K562 (cell line): ENCODE measurements around the gene GALNT12.

ENCODE experiments used
- CTCF ChIP-seq, 3 experiments: IDR thresholded peaks in 2 of 3; conservative IDR thresholded peaks in 1 of 3; 2 replicates each; pipeline ENCODE4 v1.5.1; 2011 to 2012; ENCODE audit warnings: low read length in 3 of 3, mild to moderate bottlenecking in 3 of 3, control low read depth in 2 of 3, improper control_type of control experiment in 1 of 3, inconsistent platforms in 1 of 3, low read depth in 1 of 3, mixed read lengths in 1 of 3, moderate library complexity in 1 of 3; ENCODE audit not compliant: insufficient read depth in 2 of 3
- E2F1 ChIP-seq: sonication (generic); formaldehyde crosslinking; IDR thresholded peaks from 2 replicates; pipeline ENCODE4 v1.8.1; 2023; ENCODE audit warnings: mild to moderate bottlenecking, missing genetic modification reagents, moderate library complexity
- ELF4 ChIP-seq: fragments of 450-650 bp; formaldehyde crosslinking; IDR thresholded peaks from 2 replicates; pipeline ENCODE4 v1.4.0; 2022; ENCODE audit warnings: missing genetic modification characterization
- FOXK2 ChIP-seq, 2 experiments: fragments of 450-650 bp; IDR thresholded peaks in 1 of 2; conservative IDR thresholded peaks in 1 of 2; 2 replicates each; pipeline ENCODE4 v1.6.1; 2016; ENCODE audit warnings: low read depth in 2 of 2, mild to moderate bottlenecking in 1 of 2
- HDAC6 ChIP-seq: IDR thresholded peaks from 2 replicates; pipeline ENCODE4 v1.6.1; 2012; ENCODE audit warnings: low read depth, mild to moderate bottlenecking, control low read depth, inconsistent platforms, low read length, moderate library complexity
- KDM4B ChIP-seq, 2 experiments: fragments of 450-650 bp in 1 of 2; sonication (generic) in 1 of 2; IDR thresholded peaks; 2 replicates each; pipeline ENCODE4 v1.6.1; 2016 to 2017; ENCODE audit warnings: borderline replicate concordance in 2 of 2, antibody characterized with exemption in 1 of 2, low read depth in 1 of 2, mild to moderate bottlenecking in 1 of 2
- LEF1 ChIP-seq: fragments of 450-650 bp; IDR thresholded peaks from 2 replicates; pipeline ENCODE4 v1.6.1; 2016; ENCODE audit warnings: mild to moderate bottlenecking
- POLR2AphosphoS5 ChIP-seq: IDR thresholded peaks from 2 replicates; pipeline ENCODE4 v1.6.1; 2011; ENCODE audit warnings: mild to moderate bottlenecking, low read depth, low read length, moderate library complexity; ENCODE audit not compliant: control insufficient read depth, insufficient read depth
- REST ChIP-seq, 2 experiments: fragments of 450-650 bp; formaldehyde crosslinking in 1 of 2; IDR thresholded peaks; 2 replicates each; pipeline versions ENCODE4 v1.4.0 to v1.6.1; 2014 to 2020; ENCODE audit warnings: mild to moderate bottlenecking in 2 of 2, borderline replicate concordance in 1 of 2, low read depth in 1 of 2
- RFX1 ChIP-seq: fragments of 450-650 bp; IDR thresholded peaks from 2 replicates; pipeline ENCODE4 v1.6.1; 2016; ENCODE audit warnings: mild to moderate bottlenecking, moderate library complexity
- ZFP36 ChIP-seq: fragments of 150-350 bp; IDR thresholded peaks from 2 replicates; pipeline ENCODE4 v1.6.1; 2018; ENCODE audit warnings: low read length, low read depth; ENCODE audit not compliant: partially characterized antibody
- ZFP91 ChIP-seq: sonication (generic); formaldehyde crosslinking; IDR thresholded peaks from 2 replicates; pipeline ENCODE4 v1.8.0; 2022; ENCODE audit warnings: mild to moderate bottlenecking, missing genetic modification reagents
- ZNF121 ChIP-seq: sonication (generic); formaldehyde crosslinking; conservative IDR thresholded peaks from 2 replicates; pipeline ENCODE4 v1.8.0; 2022; ENCODE audit warnings: missing genetic modification reagents

GRCh38 chr9:98885575-98886295 is 78.3 kb downstream of the GALNT12 start:
- TF ChIP-seq ELF4 (CRISPR knock-in tag) (no peak), KDM4B (IDR thresholded peaks at IDR 0.05; ENCODE audit: borderline replicate concordance in 2 of 2, low read depth in 1 of 2) (no peak), LEF1 (no peak), HDAC6 (no peak), REST (IDR thresholded peaks at IDR 0.05; ENCODE audit: borderline replicate concordance) (no peak), REST (CRISPR knock-in tag; IDR thresholded peaks at IDR 0.05; ENCODE audit: low read depth) (no peak), CTCF (IDR thresholded peaks at IDR 0.05 in 2 of 3, conservative IDR thresholded peaks at IDR 0.05 in 1 of 3; ENCODE audit: insufficient read depth in 2 of 3, low read depth in 1 of 3, low read length in 3 of 3) (no peak), E2F1 (CRISPR knock-in tag) (no peak), ZNF121 (CRISPR knock-in tag) (no peak), ZFP36 (no peak), POLR2AphosphoS5 (no peak), FOXK2 (conservative IDR thresholded peaks at IDR 0.05 in 1 of 2, IDR thresholded peaks at IDR 0.05 in 1 of 2; ENCODE audit: low read depth in 2 of 2) (no peak), ZFP91 (no peak), RFX1 (no peak)
